Liver (tissue), 9 donors: Measurements from ENCODE around the gene EIF4ENIF1. TPM values are rescaled to one million over a fixed set of nuclear protein-coding genes. Genes with fewer than 3 reads are reported as not detected.

Experiments
- DNase-seq: peaks from one replicate; pipeline ENCODE4 v3.0.0-alpha.2; 2017; ENCODE audit warnings: low spot score
- H3K27ac ChIP-seq, 2 donors: one replicate each; pipeline ENCODE4 v1.7.0; 2013; ENCODE audit warnings: inconsistent platforms in 2 of 2, low read length in 2 of 2, control low read depth in 1 of 2, low read depth in 1 of 2, mild to moderate bottlenecking in 1 of 2
- H3K27me3 ChIP-seq, 4 donors: one replicate each; pipeline versions ENCODE4 v1.6.1 to v1.7.0; 2013; ENCODE audit warnings: low read length in 3 of 4, inconsistent platforms in 1 of 4, mild to moderate bottlenecking in 1 of 4, moderate library complexity in 1 of 4; ENCODE audit not compliant: control insufficient read depth in 4 of 4, insufficient read depth in 4 of 4
- H3K36me3 ChIP-seq, 4 donors: one replicate each; pipeline versions ENCODE4 v1.6.1 to v1.7.0; 2013; ENCODE audit warnings: low read length in 3 of 4, mild to moderate bottlenecking in 3 of 4, low read depth in 1 of 4, moderate library complexity in 1 of 4; ENCODE audit not compliant: control insufficient read depth in 4 of 4, insufficient read depth in 3 of 4
- H3K4me1 ChIP-seq, 4 donors: one replicate each; pipeline versions ENCODE4 v1.6.1 to v1.7.0; 2013; ENCODE audit warnings: low read length in 3 of 4, mild to moderate bottlenecking in 3 of 4, moderate library complexity in 1 of 4; ENCODE audit not compliant: control insufficient read depth in 4 of 4, insufficient read depth in 4 of 4
- H3K4me3 ChIP-seq, 3 donors: one replicate each; pipeline versions ENCODE4 v1.6.1 to v1.7.0; 2013; ENCODE audit warnings: low read length in 3 of 3, control low read depth in 1 of 3, low read depth in 1 of 3, mild to moderate bottlenecking in 1 of 3
- H3K9ac ChIP-seq, 2 donors: one replicate each; pipeline ENCODE4 v1.7.0; 2013; ENCODE audit warnings: low read length in 2 of 2, mild to moderate bottlenecking in 2 of 2, moderate library complexity in 2 of 2, control low read depth in 1 of 2, low read depth in 1 of 2
- H3K9me3 ChIP-seq, 4 donors: one replicate each; pipeline versions ENCODE4 v1.6.1 to v1.7.0; 2013; ENCODE audit warnings: low read length in 3 of 4; ENCODE audit not compliant: control insufficient read depth in 4 of 4
- ATF3 ChIP-seq: IDR thresholded peaks from 2 replicates; pipeline ENCODE4 v1.6.1; 2016; ENCODE audit warnings: antibody characterized with exemption
- CTCF ChIP-seq: fragments of 150-350 bp; IDR thresholded peaks from 2 replicates; pipeline ENCODE4 v1.5.1; 2017; ENCODE audit warnings: improper control_type of control experiment, low read depth, low read length; ENCODE audit not compliant: missing input control
- EGR1 ChIP-seq, 2 donors: IDR thresholded peaks; 2 replicates each; pipeline ENCODE4 v1.6.1; 2016 to 2018; ENCODE audit warnings: antibody characterized with exemption in 2 of 2, low read depth in 2 of 2
- FOXA1 ChIP-seq: IDR thresholded peaks from 2 replicates; pipeline ENCODE4 v1.6.1; 2016; ENCODE audit warnings: antibody characterized with exemption
- FOXA2 ChIP-seq: IDR thresholded peaks from 2 replicates; pipeline ENCODE4 v1.6.1; 2016; ENCODE audit warnings: antibody characterized with exemption
- GABPA ChIP-seq, 2 donors: IDR thresholded peaks in 1 of 2; conservative IDR thresholded peaks in 1 of 2; 2 replicates each; pipeline ENCODE4 v1.6.1; 2016; ENCODE audit warnings: antibody characterized with exemption in 2 of 2, mild to moderate bottlenecking in 1 of 2, moderate library complexity in 1 of 2
- HNF4A ChIP-seq, 2 donors: conservative IDR thresholded peaks; 2 replicates each; pipeline ENCODE4 v1.6.1; 2016; ENCODE audit warnings: antibody characterized with exemption in 2 of 2, mild to moderate bottlenecking in 2 of 2
- HNF4G ChIP-seq: IDR thresholded peaks from 2 replicates; pipeline ENCODE4 v1.6.1; 2016; ENCODE audit warnings: antibody characterized with exemption
- JUND ChIP-seq, 2 donors: IDR thresholded peaks; 2 replicates each; pipeline ENCODE4 v1.6.1; 2016; ENCODE audit warnings: antibody characterized with exemption in 2 of 2
- MAX ChIP-seq: IDR thresholded peaks from 2 replicates; pipeline ENCODE4 v1.6.1; 2016; ENCODE audit warnings: antibody characterized with exemption
- NR2F2 ChIP-seq: IDR thresholded peaks from 2 replicates; pipeline ENCODE4 v1.6.1; 2016; ENCODE audit warnings: antibody characterized with exemption
- RAD21 ChIP-seq, 2 donors: IDR thresholded peaks; 2 replicates each; pipeline ENCODE4 v1.6.1; 2016; ENCODE audit warnings: antibody characterized with exemption in 2 of 2, mild to moderate bottlenecking in 2 of 2
- REST ChIP-seq: IDR thresholded peaks from 2 replicates; pipeline ENCODE4 v1.6.1; 2016; ENCODE audit warnings: antibody characterized with exemption, mild to moderate bottlenecking
- RXRA ChIP-seq, 2 donors: IDR thresholded peaks; 2 replicates each; pipeline ENCODE4 v1.6.1; 2017 to 2018; ENCODE audit warnings: antibody characterized with exemption in 2 of 2, mild to moderate bottlenecking in 1 of 2
- SP1 ChIP-seq: IDR thresholded peaks from 2 replicates; pipeline ENCODE4 v1.6.1; 2018; ENCODE audit warnings: antibody characterized with exemption, mild to moderate bottlenecking
- TAF1 ChIP-seq: conservative IDR thresholded peaks from 2 replicates; pipeline ENCODE4 v1.6.1; 2016; ENCODE audit warnings: antibody characterized with exemption, mild to moderate bottlenecking
- YY1 ChIP-seq: IDR thresholded peaks from 2 replicates; pipeline ENCODE4 v1.6.1; 2016; ENCODE audit warnings: antibody characterized with exemption, mild to moderate bottlenecking
- ZBTB33 ChIP-seq: IDR thresholded peaks from 2 replicates; pipeline ENCODE4 v1.6.1; 2016; ENCODE audit warnings: antibody characterized with exemption
- WGBS: extraction: QIAGEN DNeasy Blood & Tissue Kit; methylation state at CpG from one replicate; pipeline ENCODE4 v1.1.7; 2013; 5-methylcytosine and 5-hydroxymethylcytosine counted together
- polyA plus RNA-seq, 2 donors: library from polyadenylated mRNA; stranded (reverse) in 1 of 2; unstranded in 1 of 2; fragments of 200-250 nt in 1 of 2; fragments of >200 nt in 1 of 2; fragmentation: Nextera tagmentation in 1 of 2; extraction: Ambion mirVana in 1 of 2; gene quantifications; one replicate each; pipeline versions ENCODE4 v1.2.1 to v1.2.3, GENCODE V29; 2013 to 2015
- total RNA-seq, 2 donors: library from RNA; depleted of rRNA; stranded (reverse); fragments of >200 nt; gene quantifications; one replicate each; pipeline ENCODE4 v1.2.3, GENCODE V29; 2014
- donor health status: healthy.
- donor health status: healthy.
- donor health status: healthy.
- donor health status: healthy.
- donor health status: healthy.

Gene EIF4ENIF1
- total and polyA plus RNA-seq, 4 donors: 4.6 to 7.1 (median 6.0) TPM

GRCh38 chr22:31501738-31502137 is 12.1 kb upstream of the EIF4ENIF1 start:
- H3K27ac ChIP-seq: no peak overlapping the region
- H3K4me1 ChIP-seq: peaks cover 0 to 5% (median 2%) of the 10 kb centered on the region in 4 donors

More at GRCh38 chr22:31501738-31502137, 12.1 kb upstream of the EIF4ENIF1 start:
- Histone ChIP-seq H3K4me3 (no peak overlapping the region), H3K36me3 (no peaks in the 10 kb centered on the region), H3K9ac (no peak overlapping the region), H3K9me3 (no peaks in the 10 kb centered on the region), H3K27me3 (no peaks in the 10 kb centered on the region)
- TF ChIP-seq MAX (no peak), HNF4G (no peak), HNF4A (conservative IDR thresholded peaks at IDR 0.05) (no peak), RXRA (IDR thresholded peaks at IDR 0.05) (no peak), ZBTB33 (no peak), YY1 (no peak), REST (no peak), TAF1 (no peak), FOXA2 (no peak), SP1 (no peak), CTCF (no peak), JUND (IDR thresholded peaks at IDR 0.05) (no peak), ATF3 (no peak), RAD21 (IDR thresholded peaks at IDR 0.05) (no peak), EGR1 (IDR thresholded peaks at IDR 0.05; ENCODE audit: low read depth in 2 of 2) (no peak), FOXA1 (no peak), GABPA (IDR thresholded peaks at IDR 0.05 in 1 of 2, conservative IDR thresholded peaks at IDR 0.05 in 1 of 2) (no peak), NR2F2 (no peak)
- 87% methylated on average over 2 of the region's 2 CpGs for WGBS
- no peak for DNase-seq
